HG02588 (cell line): ENCODE data around the gene PEX13.
"Not testable (repeated sequence)": the region's sequence is repeated elsewhere in the genome, so short reads cannot be mapped to it uniquely, and the experiment has no call there.

Source experiments
- ATAC-seq: cut with Tn5 transposase; IDR thresholded peaks from one replicate; pipeline ENCODE4 v1.9.1; 2021; ENCODE audit warnings: mild to moderate bottlenecking, moderate library complexity; ENCODE audit not compliant: unreplicated experiment

Gene PEX13

DNA sequence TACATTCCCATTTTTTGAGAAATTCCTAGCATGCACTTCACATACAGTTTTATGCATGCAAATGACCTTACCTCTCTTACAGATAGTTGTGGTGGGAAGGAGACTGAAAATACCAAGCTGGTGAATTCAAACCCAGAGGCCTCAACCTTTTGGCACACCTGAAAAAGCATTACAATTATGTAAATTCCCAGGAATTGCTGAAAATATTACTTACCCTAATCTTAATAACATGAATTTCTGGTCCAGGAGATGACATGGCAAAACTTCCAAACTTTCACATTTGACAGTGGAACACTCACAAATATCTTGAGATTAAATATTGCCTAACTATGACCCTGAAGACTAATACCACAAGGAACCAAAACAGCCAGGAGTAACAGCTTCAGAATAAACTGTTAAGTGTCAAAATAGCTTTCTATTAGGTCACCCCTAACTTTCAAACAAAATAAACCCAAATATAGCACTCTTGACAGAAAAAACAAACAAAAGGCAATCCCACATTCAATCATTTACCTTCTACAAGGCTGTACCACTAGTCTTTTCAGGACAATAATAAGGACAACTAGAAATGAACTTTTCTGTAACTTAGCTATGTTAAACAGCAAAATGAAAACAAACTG lies 10.9 kb upstream of the PEX13 start:
- ATAC-seq: no peak

- ATAC-seq: no peak
Measured at GRCh38 chr2:61009355-61009754, 8.2 kb upstream of the PEX13 start.

- no peak for ATAC-seq
Measured at GRCh38 chr2:61011678-61012077, 5.8 kb upstream of the PEX13 start.

GRCh38 chr2:61012303-61012702 lies 5.2 kb upstream of the PEX13 start:
- not testable (repeated sequence) for ATAC-seq

DNA sequence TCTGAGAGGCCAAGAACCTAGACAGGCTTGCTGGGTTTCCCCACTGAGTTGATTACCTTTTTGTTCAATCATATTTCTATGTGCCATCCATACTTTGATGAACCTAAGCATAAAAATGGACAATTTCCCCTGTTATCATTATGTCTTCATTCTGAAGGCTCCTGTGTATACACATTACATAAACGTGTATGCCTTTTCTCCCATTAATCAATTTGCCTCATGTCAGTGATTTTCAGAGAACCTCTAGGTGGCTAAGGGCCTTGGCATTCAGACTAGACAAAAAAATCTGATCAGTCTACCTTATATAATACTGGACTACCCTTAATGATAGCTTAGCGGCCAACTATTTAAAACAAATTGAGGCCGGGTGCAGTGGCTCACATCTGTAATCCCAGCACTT lies 4.1 kb upstream of the PEX13 start:
- no peak for ATAC-seq

GRCh38 chr2:61014763-61015162 lies 2.8 kb upstream of the PEX13 start:
- no peak for ATAC-seq

- no peak for ATAC-seq
Measured at GRCh38 chr2:61015976-61016375, 1.5 kb upstream of the PEX13 start.

GRCh38 chr2:61016392-61017002 lies 1.0 kb upstream of the PEX13 start:
- peak; percentile 15 for ATAC-seq

DNA sequence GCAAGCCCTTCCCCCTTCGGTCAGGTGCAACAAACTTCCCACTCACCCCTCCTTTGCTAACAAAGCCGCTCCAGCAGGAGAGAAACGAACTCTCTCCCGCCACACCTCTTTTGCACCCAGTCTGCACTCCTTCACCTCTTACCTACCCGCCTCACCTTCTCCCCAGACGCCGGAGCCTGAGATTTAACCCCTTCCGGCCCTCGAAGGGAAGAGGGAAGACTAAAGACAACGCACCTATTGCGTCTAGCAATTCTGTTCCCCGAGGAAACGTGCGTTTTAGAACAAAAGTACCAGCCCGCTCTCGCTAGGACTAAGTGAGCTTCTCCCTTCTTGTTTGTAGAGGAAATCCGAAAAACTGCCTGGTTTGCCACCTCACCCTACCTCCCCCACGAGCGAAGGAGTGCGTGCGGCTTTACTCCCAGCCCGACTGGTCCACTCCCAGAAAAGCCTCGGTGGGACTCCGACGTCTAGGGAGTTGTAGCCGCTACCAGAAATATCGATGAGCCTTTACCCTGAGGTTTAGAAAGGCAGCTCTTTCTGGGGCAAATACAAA lies 441 bp upstream of the PEX13 start:
- peak; percentile 59 for ATAC-seq

- ATAC-seq: no peak
Measured at GRCh38 chr2:61018318-61018755, 817 bp downstream of the PEX13 start.

GRCh38 chr2:61018798-61019197 lies 1.3 kb downstream of the PEX13 start:
- ATAC-seq: no peak

GRCh38 chr2:61021228-61021660 lies 3.7 kb downstream of the PEX13 start:
- ATAC-seq: no peak

GRCh38 chr2:61023670-61024069 lies 6.2 kb downstream of the PEX13 start:
- ATAC-seq: no peak

- no peak for ATAC-seq
Measured at GRCh38 chr2:61029533-61029932, 12.0 kb downstream of the PEX13 start.

- ATAC-seq: not testable (repeated sequence)
Measured at GRCh38 chr2:61034592-61034991, 17.1 kb downstream of the PEX13 start.

- not testable (repeated sequence) for ATAC-seq
Measured at GRCh38 chr2:61036643-61037042, 19.1 kb downstream of the PEX13 start.

GRCh38 chr2:61042807-61043206 lies 25.3 kb downstream of the PEX13 start:
- no peak for ATAC-seq

- no peak for ATAC-seq
Measured at GRCh38 chr2:61044636-61045035, 27.1 kb downstream of the PEX13 start.

GRCh38 chr2:61045226-61045625 lies 27.7 kb downstream of the PEX13 start:
- ATAC-seq: no peak

DNA sequence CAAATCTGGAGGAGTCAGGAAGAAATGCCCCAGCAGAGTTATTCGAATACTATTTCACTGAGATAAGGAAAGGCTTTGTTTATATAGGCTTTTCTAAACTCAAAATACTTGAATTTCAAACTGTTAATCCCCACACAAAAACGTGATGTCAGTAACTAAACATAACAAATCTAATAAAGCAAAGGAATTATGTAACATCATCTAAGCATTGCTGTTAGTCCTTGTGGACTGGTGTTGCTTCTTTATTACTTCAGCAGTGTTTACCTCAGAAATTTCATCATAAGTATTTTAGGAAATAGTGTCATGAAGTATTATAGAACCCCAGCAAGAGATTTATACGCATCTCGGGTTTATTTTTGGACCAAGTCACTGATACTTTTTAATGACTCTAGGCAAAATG lies 28.5 kb downstream of the PEX13 start:
- ATAC-seq: no peak

GRCh38 chr2:61055557-61055956 lies 38.0 kb downstream of the PEX13 start:
- no peak for ATAC-seq

- no peak for ATAC-seq
Measured at GRCh38 chr2:61057562-61057961, 40.0 kb downstream of the PEX13 start.
